ENCODE measurements around the gene P3H2. TPM values are rescaled to one million over a fixed set of nuclear protein-coding genes. Genes with fewer than 3 reads are reported as not detected.

Gene P3H2
- total and polyA plus RNA-seq, 9 of the 15 experiments (the other 6 are each of a cell fraction or from before 2014, with no cell fraction given) = 0.04 to 0.26 (median 0.22) TPM; not detected in 6

DNA sequence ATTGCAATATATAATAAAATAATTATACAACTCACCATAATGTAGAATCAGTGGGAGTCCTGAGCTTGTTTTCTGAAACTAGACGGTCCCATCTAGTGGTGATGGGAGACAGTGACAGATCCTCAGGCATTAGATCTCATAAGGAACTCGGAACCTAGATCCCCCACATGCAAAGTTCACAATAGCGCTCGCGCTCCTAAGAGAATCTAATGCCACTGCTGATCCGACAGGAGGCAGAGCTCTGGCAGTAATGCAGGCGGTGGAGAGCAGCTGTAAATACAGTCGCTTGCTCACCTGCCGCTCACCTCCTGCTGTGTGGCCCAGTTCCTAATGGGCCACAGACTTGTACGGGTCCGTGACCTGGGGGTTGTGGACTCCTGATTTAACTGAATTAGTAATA is 87.8 kb downstream of the P3H2 start:
- no TSS peak for BruUV-seq (replicated peaks)
- POLR2A ChIA-PET = no interaction called here

More for the DNA sequence above, 87.8 kb downstream of the P3H2 start:
- intact Hi-C loops (cut with micrococcal nuclease) = no loop called here
- Histone ChIP-seq H3K4me3 (no peak overlapping the region), H4K20me1 (replicated peaks; ENCODE audit: control insufficient read depth, insufficient read depth, low read length) (no peaks in the 10 kb centered on the region), H3K9me1 (ENCODE audit: control insufficient read depth, insufficient read depth, low read length) (no peaks in the 10 kb centered on the region), H3K27me3 (ENCODE audit: control insufficient read depth in 2 of 2, insufficient read depth in 2 of 2, low read length in 2 of 2) (no peaks in the 10 kb centered on the region), H3K36me3 (ENCODE audit: control insufficient read depth, insufficient read depth, low read length) (no peaks in the 10 kb centered on the region), H3K27ac (ENCODE audit: extremely low read depth, low read depth, low read length) (no peak overlapping the region), H3K4me2 (ENCODE audit: insufficient read depth, low read length) (no peak overlapping the region), H3K79me2 (ENCODE audit: control insufficient read depth, insufficient read depth, low read length) (no peaks in the 10 kb centered on the region), H2AFZ (ENCODE audit: low read depth, low read length) (no peak overlapping the region), H3K9ac (ENCODE audit: insufficient read depth in 1 of 2, low read depth in 2 of 2, low read length in 2 of 2) (no peak overlapping the region), H3K4me1 (replicated peaks in 1 of 2; ENCODE audit: control insufficient read depth in 2 of 2, insufficient read depth in 2 of 2, low read length in 2 of 2) (no peaks in the 10 kb centered on the region), H3K9me3 (replicated peaks; ENCODE audit: control insufficient read depth, insufficient read depth, low read depth, low read length) (no peaks in the 10 kb centered on the region)
- FAIRE-seq (no peak), DNase-seq (ENCODE audit: extremely low read depth in 1 of 4, low spot score in 3 of 4) (no peak), ATAC-seq (no peak)
- CTCF ChIA-PET (ENCODE audit: low intra/inter-chr PET ratio) = no interaction called here
- no peak for TF ChIP-seq ZNF212 (CRISPR knock-in tag; IDR thresholded peaks at IDR 0.05)
- TF ChIP-seq, protein P1, sequence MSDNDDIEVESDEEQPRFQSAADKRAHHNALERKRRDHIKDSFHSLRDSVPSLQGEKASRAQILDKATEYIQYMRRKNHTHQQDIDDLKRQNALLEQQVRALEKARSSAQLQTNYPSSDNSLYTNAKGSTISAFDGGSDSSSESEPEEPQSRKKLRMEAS (CRISPR knock-in tag; IDR thresholded peaks at IDR 0.05) = no peak
- TF ChIP-seq, protein P2, sequence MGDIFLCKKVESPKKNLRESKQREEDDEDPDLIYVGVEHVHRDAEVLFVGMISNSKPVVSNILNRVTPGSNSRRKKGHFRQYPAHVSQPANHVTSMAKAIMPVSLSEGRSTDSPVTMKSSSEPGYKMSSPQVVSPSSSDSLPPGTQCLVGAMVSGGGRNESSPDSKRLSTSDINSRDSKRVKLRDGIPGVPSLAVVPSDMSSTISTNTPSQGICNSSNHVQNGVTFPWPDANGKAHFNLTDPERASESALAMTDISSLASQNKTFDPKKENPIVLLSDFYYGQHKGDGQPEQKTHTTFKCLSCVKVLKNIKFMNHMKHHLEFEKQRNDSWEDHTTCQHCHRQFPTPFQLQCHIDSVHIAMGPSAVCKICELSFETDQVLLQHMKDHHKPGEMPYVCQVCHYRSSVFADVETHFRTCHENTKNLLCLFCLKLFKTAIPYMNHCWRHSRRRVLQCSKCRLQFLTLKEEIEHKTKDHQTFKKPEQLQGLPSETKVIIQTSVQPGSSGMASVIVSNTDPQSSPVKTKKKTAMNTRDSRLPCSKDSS (IDR thresholded peaks at IDR 0.05; ENCODE audit: low read depth, partially characterized antibody) = no peak
- no peak for TF ChIP-seq TAF15 (IDR thresholded peaks at IDR 0.05; ENCODE audit: low read depth, low read length)
- TF ChIP-seq, protein P3, sequence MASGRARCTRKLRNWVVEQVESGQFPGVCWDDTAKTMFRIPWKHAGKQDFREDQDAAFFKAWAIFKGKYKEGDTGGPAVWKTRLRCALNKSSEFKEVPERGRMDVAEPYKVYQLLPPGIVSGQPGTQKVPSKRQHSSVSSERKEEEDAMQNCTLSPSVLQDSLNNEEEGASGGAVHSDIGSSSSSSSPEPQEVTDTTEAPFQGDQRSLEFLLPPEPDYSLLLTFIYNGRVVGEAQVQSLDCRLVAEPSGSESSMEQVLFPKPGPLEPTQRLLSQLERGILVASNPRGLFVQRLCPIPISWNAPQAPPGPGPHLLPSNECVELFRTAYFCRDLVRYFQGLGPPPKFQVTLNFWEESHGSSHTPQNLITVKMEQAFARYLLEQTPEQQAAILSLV (tag; IDR thresholded peaks at IDR 0.05) = no peak
- TF ChIP-seq ZNF699 (CRISPR knock-in tag; IDR thresholded peaks at IDR 0.05; ENCODE audit: insufficient replicate concordance) = no peak
- TF ChIP-seq ZNF12 (CRISPR knock-in tag; IDR thresholded peaks at IDR 0.05) = no peak
- no peak for TF ChIP-seq C11orf30 (IDR thresholded peaks at IDR 0.05; ENCODE audit: low read depth)
- no peak for TF ChIP-seq SMARCE1 (IDR thresholded peaks at IDR 0.05)
- no peak for TF ChIP-seq EP300 (IDR thresholded peaks at IDR 0.05; ENCODE audit: low read length)
- TF ChIP-seq, protein P4, sequence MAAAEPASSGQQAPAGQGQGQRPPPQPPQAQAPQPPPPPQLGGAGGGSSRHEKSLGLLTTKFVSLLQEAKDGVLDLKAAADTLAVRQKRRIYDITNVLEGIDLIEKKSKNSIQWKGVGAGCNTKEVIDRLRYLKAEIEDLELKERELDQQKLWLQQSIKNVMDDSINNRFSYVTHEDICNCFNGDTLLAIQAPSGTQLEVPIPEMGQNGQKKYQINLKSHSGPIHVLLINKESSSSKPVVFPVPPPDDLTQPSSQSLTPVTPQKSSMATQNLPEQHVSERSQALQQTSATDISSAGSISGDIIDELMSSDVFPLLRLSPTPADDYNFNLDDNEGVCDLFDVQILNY (CRISPR knock-in tag; IDR thresholded peaks at IDR 0.05) = no peak
- no peak for TF ChIP-seq ZNF695 (CRISPR knock-in tag; IDR thresholded peaks at IDR 0.05)
- TF ChIP-seq, protein P5, sequence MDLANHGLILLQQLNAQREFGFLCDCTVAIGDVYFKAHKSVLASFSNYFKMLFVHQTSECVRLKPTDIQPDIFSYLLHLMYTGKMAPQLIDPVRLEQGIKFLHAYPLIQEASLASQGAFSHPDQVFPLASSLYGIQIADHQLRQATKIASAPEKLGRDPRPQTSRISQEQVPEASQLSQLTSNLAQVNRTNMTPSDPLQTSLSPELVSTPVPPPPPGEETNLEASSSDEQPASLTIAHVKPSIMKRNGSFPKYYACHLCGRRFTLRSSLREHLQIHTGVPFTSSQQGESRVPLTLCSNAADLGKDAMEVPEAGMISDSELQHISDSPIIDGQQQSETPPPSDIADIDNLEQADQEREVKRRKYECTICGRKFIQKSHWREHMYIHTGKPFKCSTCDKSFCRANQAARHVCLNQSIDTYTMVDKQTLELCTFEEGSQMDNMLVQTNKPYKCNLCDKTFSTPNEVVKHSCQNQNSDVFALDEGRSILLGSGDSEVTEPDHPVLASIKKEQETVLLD (IDR thresholded peaks at IDR 0.05) = no peak
- no peak for TF ChIP-seq NR2C1 (IDR thresholded peaks at IDR 0.05)
- no peak for TF ChIP-seq NR2C1 (tag; IDR thresholded peaks at IDR 0.05)
- TF ChIP-seq, protein P6, sequence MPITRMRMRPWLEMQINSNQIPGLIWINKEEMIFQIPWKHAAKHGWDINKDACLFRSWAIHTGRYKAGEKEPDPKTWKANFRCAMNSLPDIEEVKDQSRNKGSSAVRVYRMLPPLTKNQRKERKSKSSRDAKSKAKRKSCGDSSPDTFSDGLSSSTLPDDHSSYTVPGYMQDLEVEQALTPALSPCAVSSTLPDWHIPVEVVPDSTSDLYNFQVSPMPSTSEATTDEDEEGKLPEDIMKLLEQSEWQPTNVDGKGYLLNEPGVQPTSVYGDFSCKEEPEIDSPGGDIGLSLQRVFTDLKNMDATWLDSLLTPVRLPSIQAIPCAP (CRISPR knock-in tag; IDR thresholded peaks at IDR 0.05; ENCODE audit: borderline replicate concordance) = no peak
- no peak for TF ChIP-seq ZNF551 (CRISPR knock-in tag; IDR thresholded peaks at IDR 0.05)
- TF ChIP-seq, protein P7, sequence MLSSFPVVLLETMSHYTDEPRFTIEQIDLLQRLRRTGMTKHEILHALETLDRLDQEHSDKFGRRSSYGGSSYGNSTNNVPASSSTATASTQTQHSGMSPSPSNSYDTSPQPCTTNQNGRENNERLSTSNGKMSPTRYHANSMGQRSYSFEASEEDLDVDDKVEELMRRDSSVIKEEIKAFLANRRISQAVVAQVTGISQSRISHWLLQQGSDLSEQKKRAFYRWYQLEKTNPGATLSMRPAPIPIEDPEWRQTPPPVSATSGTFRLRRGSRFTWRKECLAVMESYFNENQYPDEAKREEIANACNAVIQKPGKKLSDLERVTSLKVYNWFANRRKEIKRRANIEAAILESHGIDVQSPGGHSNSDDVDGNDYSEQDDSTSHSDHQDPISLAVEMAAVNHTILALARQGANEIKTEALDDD (IDR thresholded peaks at IDR 0.05) = no peak
- in situ Hi-C loops (cut with MboI) = no loop called here
- 2% methylated on average over 11 of the region's 11 CpGs for WGBS (ENCODE audit: insufficient coverage, low coverage, missing lambda C conversion rate)
